ENCODE results near the gene SGCD. TPM values are rescaled to one million over a fixed set of nuclear protein-coding genes. Genes with fewer than 3 reads are reported as not detected.

Gene SGCD
- total and polyA plus RNA-seq, 2 of the 4 experiments (the other 2 are of a cell fraction), result 5.8 to 10.6 TPM

DNA sequence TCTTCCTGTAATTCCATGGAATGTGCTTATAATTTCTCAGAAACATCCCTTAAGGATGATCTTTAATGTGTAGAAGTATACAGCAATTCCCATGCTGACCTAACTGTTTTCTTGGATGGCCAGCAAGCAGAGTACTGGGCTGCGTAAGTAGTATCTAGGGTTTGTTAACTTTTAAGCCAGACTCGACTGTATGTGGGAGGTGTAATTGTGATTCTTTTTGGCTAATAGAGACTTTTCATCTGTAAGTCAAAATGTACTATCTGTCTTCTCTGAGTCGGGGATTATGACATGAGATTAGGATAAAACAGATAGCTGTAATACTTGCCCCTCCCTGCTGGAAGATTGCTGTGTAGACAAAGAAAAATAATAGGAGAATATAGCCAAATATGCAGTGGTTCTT lies 169.3 kb downstream of the SGCD start:
- H2AK9ac ChIP-seq (replicated peaks; ENCODE audit: low read depth, low read length, poor library complexity), result no peak overlapping the region
- H2BK20ac ChIP-seq (ENCODE audit: low read depth, low read length), result peak overlapping the region; percentile 1; the same call in 1 of the 2 replicates
- no peak overlapping the region for H2BK120ac ChIP-seq (ENCODE audit: low read depth, low read length)
- no peaks in the 10 kb centered on the region for H3K36me3 ChIP-seq (ENCODE audit: control insufficient read depth, insufficient read depth, low read length)
- H2BK5ac ChIP-seq (ENCODE audit: low read depth, low read length, poor library complexity, severe bottlenecking), result no peak overlapping the region
- H2BK15ac ChIP-seq (ENCODE audit: low read depth, low read length), result no peak overlapping the region
- no peak overlapping the region for H3K4me2 ChIP-seq (ENCODE audit: low read depth, low read length)
- DNase-seq (no peak), ATAC-seq (ENCODE audit: low read depth) (no peak)
- dilution Hi-C loops (cut with HindIII; ENCODE audit: low sequenced_read_pairs, unreplicated experiment), result no loop called here
- H3K23ac ChIP-seq (ENCODE audit: low read depth, low read length), result no peak overlapping the region
- intact Hi-C loops (cut with micrococcal nuclease), result no loop called here
- ChIA-PET CTCF (no interaction called here), POLR2A (ENCODE audit: unreplicated experiment) (no interaction called here)
- H3K4me1 ChIP-seq (ENCODE audit: control insufficient read depth, insufficient read depth, low read length), result peaks cover 2% of the 10 kb centered on the region; the same call in 1 of the 2 replicates
- no peak overlapping the region for H3K14ac ChIP-seq (replicated peaks; ENCODE audit: low read depth, low read length)
- H4K20me1 ChIP-seq (ENCODE audit: insufficient read depth, low read length), result no peaks in the 10 kb centered on the region
- H3K9ac ChIP-seq (ENCODE audit: low read depth, low read length), result no peak overlapping the region
- no peak overlapping the region for H3K4me3 ChIP-seq (ENCODE audit: insufficient read depth, low read depth, low read length)
- H4K91ac ChIP-seq (ENCODE audit: insufficient read depth, low read depth, low read length), result no peak overlapping the region
- H4K5ac ChIP-seq (ENCODE audit: low read depth, low read length), result no peak overlapping the region
- no peak overlapping the region for H3K4ac ChIP-seq (ENCODE audit: low read depth, low read length)
- 20% methylated on average over 1 of the region's 3 CpGs; no CpG with 5 or more reads in 1 of the 2 experiments for WGBS, 2 experiments (ENCODE audit: extremely low coverage in 2 of 2, insufficient read length in 1 of 2)
- no peaks in the 10 kb centered on the region; a peak in 1 of 4 replicates for H3K79me1 ChIP-seq (ENCODE audit: low read depth in 1 of 2, low read length in 2 of 2)
- no peaks in the 10 kb centered on the region for H3K27me3 ChIP-seq (ENCODE audit: control insufficient read depth, insufficient read depth, low read length)
- in situ Hi-C loops (cut with MboI; ENCODE audit: low sequenced_read_pairs), result no loop called here
- TF ChIP-seq BHLHE40 (IDR thresholded peaks at IDR 0.05; ENCODE audit: low read depth, low read length) (no peak), CHD1 (IDR thresholded peaks at IDR 0.05; ENCODE audit: low read depth, low read length) (no peak), ELK1 (IDR thresholded peaks at IDR 0.05; ENCODE audit: borderline replicate concordance, low read depth, low read length) (no peak), POLR2A (IDR thresholded peaks at IDR 0.05; ENCODE audit: low read depth, low read length) (no peak), CTCF (conservative IDR thresholded peaks at IDR 0.05; ENCODE audit: low read depth, low read length) (no peak), RCOR1 (IDR thresholded peaks at IDR 0.05; ENCODE audit: insufficient replicate concordance, low read length) (no peak), RAD21 (IDR thresholded peaks at IDR 0.05; ENCODE audit: low read length) (no peak), MXI1 (IDR thresholded peaks at IDR 0.05; ENCODE audit: borderline replicate concordance, low read depth, low read length) (no peak), FOS (IDR thresholded peaks at IDR 0.05; ENCODE audit: low read depth, low read length) (no peak), CEBPB (IDR thresholded peaks at IDR 0.05; ENCODE audit: low read depth, low read length) (no peak), MAZ (IDR thresholded peaks at IDR 0.05; ENCODE audit: borderline replicate concordance, low read depth, low read length) (no peak), MAFK (IDR thresholded peaks at IDR 0.05; ENCODE audit: low read depth, low read length) (no peak), SMC3 (IDR thresholded peaks at IDR 0.05; ENCODE audit: low read depth, low read length) (no peak), RFX5 (IDR thresholded peaks at IDR 0.05; ENCODE audit: low read depth, low read length) (no peak), NFE2L2 (IDR thresholded peaks at IDR 0.05; ENCODE audit: low read depth, low read length) (no peak)
- TF ChIP-seq, protein P1, sequence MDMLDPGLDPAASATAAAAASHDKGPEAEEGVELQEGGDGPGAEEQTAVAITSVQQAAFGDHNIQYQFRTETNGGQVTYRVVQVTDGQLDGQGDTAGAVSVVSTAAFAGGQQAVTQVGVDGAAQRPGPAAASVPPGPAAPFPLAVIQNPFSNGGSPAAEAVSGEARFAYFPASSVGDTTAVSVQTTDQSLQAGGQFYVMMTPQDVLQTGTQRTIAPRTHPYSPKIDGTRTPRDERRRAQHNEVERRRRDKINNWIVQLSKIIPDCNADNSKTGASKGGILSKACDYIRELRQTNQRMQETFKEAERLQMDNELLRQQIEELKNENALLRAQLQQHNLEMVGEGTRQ (IDR thresholded peaks at IDR 0.05; ENCODE audit: low read depth, low read length), result no peak
- H2AFZ ChIP-seq (replicated peaks; ENCODE audit: low read length, poor library complexity), result no peak overlapping the region
- H3K9me1 ChIP-seq (ENCODE audit: insufficient read depth, low read length), result 0 out of 2 replicates have a peak, but pooled peaks cover 3% of the 10 kb centered on the region
- no peak overlapping the region for H3K56ac ChIP-seq (ENCODE audit: extremely low read depth, insufficient read depth, low read length)
- H3K9me3 ChIP-seq (ENCODE audit: control insufficient read depth, insufficient read depth, low read length), result no peaks in the 10 kb centered on the region
- no peak overlapping the region for H3K27ac ChIP-seq (ENCODE audit: insufficient read depth, low read length)
- H3K18ac ChIP-seq (ENCODE audit: low read depth, low read length), result no peak overlapping the region
- no peak overlapping the region for H2AK5ac ChIP-seq (ENCODE audit: low read depth, low read length)
- no peak overlapping the region for H4K8ac ChIP-seq (ENCODE audit: low read depth in 2 of 2, low read length in 2 of 2)
- BruUV-seq (replicated peaks), result no TSS peak

All from IMR-90 (cell line).